ENCODE results near the gene BTN1A1.

- TF ChIP-seq CTCF (IDR thresholded peaks at IDR 0.05; ENCODE audit: low read depth, low read length) (no peak), EZH2phosphoT487 (IDR thresholded peaks at IDR 0.05; ENCODE audit: low read depth) (no peak)
These were observed 8.5 kb upstream of the BTN1A1 start for GRCh38 chr6:26491604-26492003.
